T-helper 1 cell treated with Interleukin-12 subunit alpha and Interleukin-12 subunit beta and Interleukin-4 antibody, amounts not matched to agents 30 μg/mL and 1 μg/mL, for 36 hours (primary cell): ENCODE data around the gene ODAD4.
A peak's percentile ranks its signal among the peaks of the same experiment; 100 is the strongest.

Source experiments
- H3K27ac Mint-ChIP-seq: one replicate; pipeline ENCODE4 v1.8.0; 2021; ENCODE audit warnings: mild to moderate bottlenecking, mixed read lengths
- H3K27me3 Mint-ChIP-seq: one replicate; pipeline ENCODE4 v1.8.0; 2021; ENCODE audit warnings: low read depth, mixed read lengths
- H3K36me3 Mint-ChIP-seq: one replicate; pipeline ENCODE4 v1.8.0; 2021; ENCODE audit warnings: low read depth, mixed read lengths
- H3K4me1 Mint-ChIP-seq: one replicate; pipeline ENCODE4 v1.8.0; 2021; ENCODE audit warnings: low read depth, mixed read lengths
- H3K4me3 Mint-ChIP-seq: one replicate; pipeline ENCODE4 v1.8.0; 2021; ENCODE audit warnings: mild to moderate bottlenecking, moderate library complexity, mixed read lengths
- H3K9me3 Mint-ChIP-seq: one replicate; pipeline ENCODE4 v1.8.0; 2021; ENCODE audit warnings: mixed read lengths

ODAD4 gene

DNA sequence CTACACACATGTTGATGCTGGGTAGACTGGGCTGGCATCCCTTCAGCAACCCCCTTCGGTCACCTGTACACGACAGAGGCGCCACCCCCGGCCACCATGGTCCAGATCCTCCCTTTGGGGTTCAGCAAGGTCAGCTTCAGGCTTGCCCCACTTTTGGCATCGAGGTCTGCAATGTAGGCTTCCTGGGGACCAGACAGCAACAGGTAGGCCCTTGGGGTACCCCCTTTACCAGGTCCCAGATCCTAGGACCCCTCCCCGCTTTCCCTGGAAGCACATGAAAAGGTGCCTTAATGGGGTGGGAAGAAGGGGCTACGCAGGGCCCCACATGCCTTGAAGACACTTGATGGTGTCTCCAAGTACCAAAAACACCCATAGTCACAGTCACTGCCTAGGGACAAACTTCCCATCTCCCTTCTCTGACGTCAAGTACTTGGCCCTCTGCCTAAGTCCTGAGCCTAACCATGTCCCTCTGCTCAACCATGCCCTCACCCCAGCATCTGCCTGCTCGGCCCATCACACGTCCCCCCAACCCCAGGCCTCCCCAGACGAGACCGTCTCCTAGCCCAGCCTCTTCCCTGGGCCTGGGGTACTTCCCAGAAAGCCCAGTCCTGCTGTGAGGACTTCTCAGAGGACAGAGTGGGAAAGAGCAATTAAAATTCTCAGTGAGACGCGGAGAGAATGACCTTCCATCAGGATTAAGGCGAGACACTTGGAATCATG, 23.8 kb upstream of the ODAD4 start:
- Mint-ChIP-seq H3K27ac (no peak overlapping the region), H3K4me1 (peaks cover 2% of the 10 kb centered on the region), H3K36me3 (peaks cover 52% of the 10 kb centered on the region), H3K4me3 (no peak overlapping the region), H3K9me3 (no peaks in the 10 kb centered on the region), H3K27me3 (no peaks in the 10 kb centered on the region)

DNA sequence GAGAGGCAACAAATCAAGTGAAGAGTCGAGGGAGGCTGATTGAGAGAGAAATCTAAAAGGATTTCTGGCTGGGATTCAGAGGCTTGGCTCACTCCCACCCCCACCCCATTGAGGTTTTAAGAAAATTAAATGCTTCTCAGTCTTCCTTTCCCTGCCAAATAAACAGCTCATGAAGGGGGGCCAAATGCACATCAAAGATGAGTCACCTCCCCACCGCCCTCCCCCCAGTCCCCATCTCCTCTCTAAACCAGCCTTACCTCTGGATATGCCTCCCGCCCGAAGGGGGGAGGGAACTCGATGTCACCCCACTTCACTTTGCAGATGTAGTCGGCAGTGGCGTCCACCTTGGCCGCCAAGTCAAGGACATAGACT, 23.2 kb upstream of the ODAD4 start:
- Mint-ChIP-seq H3K4me3 (no peak overlapping the region), H3K27ac (no peak overlapping the region), H3K27me3 (no peaks in the 10 kb centered on the region), H3K4me1 (peaks cover 2% of the 10 kb centered on the region), H3K36me3 (peaks cover 47% of the 10 kb centered on the region), H3K9me3 (no peaks in the 10 kb centered on the region)

DNA sequence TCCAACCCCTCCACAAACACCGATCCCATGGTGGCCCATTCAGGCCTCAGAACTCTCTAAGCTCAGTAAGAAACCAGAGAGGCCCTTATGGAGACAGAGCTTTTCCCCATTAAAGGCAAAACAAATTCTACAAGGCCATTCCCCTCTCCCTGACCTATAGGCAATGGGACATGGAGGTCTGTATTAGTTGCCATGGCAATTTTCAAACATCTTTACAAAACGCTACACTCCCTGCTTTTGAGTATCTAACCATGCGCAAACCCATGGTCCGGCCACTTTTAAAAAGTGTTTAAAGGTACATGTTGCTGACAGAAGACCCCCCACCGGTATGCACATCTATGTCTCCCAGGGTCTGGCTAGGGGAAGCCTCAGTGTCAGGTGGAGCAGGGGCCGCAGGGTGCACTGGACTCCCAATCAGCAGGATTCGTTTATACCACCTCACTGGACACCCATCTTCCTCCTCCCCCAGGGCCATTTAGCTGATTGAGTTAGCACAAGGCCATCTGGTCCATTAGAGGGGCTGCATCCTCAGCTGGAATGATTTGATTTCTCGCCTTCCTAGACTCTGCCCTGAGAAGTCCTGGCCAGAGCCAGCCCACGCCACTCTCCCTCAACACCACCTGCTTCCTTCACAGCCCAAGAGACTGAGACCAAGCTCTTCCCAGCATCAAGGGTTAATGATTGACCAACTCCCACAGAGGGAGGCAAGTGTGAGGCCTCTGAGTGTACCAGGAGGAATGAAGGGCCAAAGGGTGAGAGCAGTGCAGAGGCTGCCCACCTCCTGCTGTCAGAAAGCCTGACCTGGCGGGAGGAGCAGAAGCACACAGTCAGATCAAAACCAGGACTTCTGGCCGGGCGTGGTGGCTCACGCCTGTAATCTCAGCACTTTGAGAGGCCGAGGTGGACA, 22.5 kb upstream of the ODAD4 start:
- no peaks in the 10 kb centered on the region for H3K9me3 Mint-ChIP-seq

DNA sequence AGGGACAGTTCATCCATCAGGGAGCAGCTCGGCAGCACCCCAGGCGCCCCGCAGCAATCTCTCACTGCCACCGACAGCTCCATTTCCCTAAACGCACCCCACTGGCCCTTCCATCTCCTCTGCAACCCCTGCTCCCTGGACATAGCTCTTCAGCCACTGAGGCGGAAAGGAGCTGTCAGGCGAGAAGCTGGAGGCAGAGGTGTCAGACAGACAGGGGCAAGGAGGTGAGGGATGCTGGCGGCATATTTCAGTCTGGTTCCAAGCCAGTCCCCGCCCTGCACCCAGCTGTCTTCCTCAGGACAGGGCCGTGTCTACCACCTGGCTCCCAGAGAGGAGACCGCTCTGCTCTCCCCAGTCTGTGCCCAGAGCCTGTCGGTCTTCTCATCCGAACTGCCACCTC, 21.3 kb upstream of the ODAD4 start:
- no peak overlapping the region for H3K27ac Mint-ChIP-seq
- H3K36me3 Mint-ChIP-seq, result peaks cover 47% of the 10 kb centered on the region

More for the DNA sequence above, 22.5 kb upstream of the ODAD4 start:
- Mint-ChIP-seq H3K27me3 (no peaks in the 10 kb centered on the region), H3K4me3 (no peak overlapping the region), H3K36me3 (peaks cover 51% of the 10 kb centered on the region), H3K27ac (no peak overlapping the region), H3K4me1 (peaks cover 2% of the 10 kb centered on the region)

DNA sequence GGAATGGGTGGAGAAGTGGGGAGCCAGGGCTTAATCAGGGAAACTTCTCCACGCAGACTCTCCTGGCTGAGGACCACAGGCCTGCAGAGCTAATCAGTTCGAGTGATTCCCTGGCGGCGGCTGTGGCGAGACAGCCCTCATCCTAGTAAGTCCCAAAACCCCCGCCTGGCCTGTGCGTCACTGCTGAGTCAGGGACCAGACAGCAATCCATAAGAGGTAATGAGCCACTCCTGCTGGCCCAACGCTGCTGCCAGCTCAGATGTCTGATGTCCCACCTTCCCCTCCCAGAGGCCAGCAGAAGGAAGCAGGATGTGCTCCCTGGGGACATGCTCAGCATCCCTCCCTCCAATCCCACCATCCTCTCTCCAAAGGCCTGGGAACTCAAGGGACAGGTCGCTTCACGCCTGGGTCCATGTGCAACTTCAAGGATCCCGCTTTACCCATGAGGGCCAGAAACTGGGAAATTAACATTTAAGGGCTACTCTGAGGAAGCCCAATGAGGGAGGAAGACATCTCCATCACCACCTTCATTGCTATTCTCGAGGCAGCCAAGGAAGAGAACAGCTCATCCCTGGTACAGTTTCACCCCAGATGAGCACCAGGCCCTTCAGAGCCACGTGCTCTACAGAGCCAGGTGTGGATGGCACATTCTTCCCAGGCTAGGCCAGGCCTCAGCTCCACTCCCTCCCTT, 19.6 kb upstream of the ODAD4 start:
- Mint-ChIP-seq H3K27me3 (no peaks in the 10 kb centered on the region), H3K4me3 (no peak overlapping the region), H3K4me1 (peaks cover 18% of the 10 kb centered on the region), H3K36me3 (peaks cover 38% of the 10 kb centered on the region), H3K9me3 (no peaks in the 10 kb centered on the region), H3K27ac (no peak overlapping the region)

More for the DNA sequence above, 21.3 kb upstream of the ODAD4 start:
- H3K9me3 Mint-ChIP-seq, result no peaks in the 10 kb centered on the region
- H3K4me1 Mint-ChIP-seq, result peaks cover 8% of the 10 kb centered on the region
- H3K27me3 Mint-ChIP-seq, result no peaks in the 10 kb centered on the region
- no peak overlapping the region for H3K4me3 Mint-ChIP-seq

DNA sequence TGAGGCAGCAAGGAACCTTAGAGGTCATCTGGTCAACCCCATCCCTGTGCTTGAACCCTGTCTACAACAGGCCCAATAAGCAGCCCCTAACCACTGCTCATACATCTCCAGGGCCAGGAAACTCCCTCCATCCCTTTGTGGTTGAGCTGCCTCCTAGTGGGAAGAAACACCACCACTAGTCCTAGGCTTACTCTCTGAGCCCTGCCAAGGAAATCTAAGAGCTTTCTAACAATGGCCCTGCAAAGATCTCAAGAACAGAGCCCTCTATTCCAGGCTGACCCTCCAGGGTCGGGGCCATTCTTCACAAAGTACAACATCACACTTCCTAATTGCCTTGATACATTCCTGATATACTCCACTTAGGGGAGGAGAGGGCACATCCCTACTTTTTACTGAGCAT, 17.5 kb upstream of the ODAD4 start:
- Mint-ChIP-seq H3K27ac (no peak overlapping the region), H3K27me3 (no peaks in the 10 kb centered on the region), H3K9me3 (no peaks in the 10 kb centered on the region), H3K4me1 (peaks cover 30% of the 10 kb centered on the region), H3K4me3 (no peak overlapping the region), H3K36me3 (peaks cover 25% of the 10 kb centered on the region)

DNA sequence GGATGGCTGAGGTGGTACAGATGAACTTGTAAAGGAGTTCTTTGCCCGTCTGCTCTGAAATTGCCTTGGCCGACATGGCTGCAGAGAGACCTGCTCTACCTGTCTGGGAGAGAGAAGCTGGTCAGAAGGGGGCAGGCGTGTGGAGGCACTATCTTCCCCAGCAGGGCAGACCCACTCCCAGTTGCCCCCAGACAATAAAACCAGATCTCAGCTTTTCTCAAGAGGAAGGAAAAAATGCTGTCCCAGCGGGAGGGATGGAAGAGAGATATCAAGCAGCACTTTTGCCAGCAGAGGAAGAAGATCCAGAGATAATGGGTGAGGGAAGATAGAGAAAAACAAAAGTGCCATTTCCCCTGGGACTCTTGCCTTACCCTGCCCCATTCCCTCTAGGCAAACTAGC, 16.6 kb upstream of the ODAD4 start:
- peaks cover 22% of the 10 kb centered on the region for H3K36me3 Mint-ChIP-seq
- no peak overlapping the region for H3K27ac Mint-ChIP-seq
- no peaks in the 10 kb centered on the region for H3K9me3 Mint-ChIP-seq
- H3K27me3 Mint-ChIP-seq, result no peaks in the 10 kb centered on the region
- no peak overlapping the region for H3K4me3 Mint-ChIP-seq
- H3K4me1 Mint-ChIP-seq, result peaks cover 28% of the 10 kb centered on the region

DNA sequence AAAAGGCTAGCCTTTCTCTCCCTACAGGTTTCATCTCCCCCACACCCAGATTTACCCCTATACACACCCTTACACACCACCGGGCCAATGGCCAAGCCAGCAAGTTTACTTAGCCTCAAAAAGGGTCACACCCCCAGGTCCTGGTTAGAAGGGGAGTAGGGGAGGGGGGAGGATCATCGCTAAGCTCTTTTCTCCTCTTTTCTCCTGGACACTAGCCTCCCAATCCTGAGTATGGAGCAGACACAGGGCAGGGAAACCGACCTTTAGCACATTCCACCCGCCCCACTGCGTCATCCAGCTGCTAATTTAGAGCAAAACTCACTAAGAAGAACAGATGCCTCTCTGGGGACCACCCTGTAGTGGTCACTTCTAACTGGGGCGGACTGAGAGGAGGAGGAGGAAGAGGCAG, 16.1 kb upstream of the ODAD4 start:
- H3K27me3 Mint-ChIP-seq, result no peaks in the 10 kb centered on the region
- no peak overlapping the region for H3K4me3 Mint-ChIP-seq
- H3K27ac Mint-ChIP-seq, result no peak overlapping the region
- H3K36me3 Mint-ChIP-seq, result peaks cover 20% of the 10 kb centered on the region
- H3K4me1 Mint-ChIP-seq, result peaks cover 28% of the 10 kb centered on the region
- no peaks in the 10 kb centered on the region for H3K9me3 Mint-ChIP-seq

DNA sequence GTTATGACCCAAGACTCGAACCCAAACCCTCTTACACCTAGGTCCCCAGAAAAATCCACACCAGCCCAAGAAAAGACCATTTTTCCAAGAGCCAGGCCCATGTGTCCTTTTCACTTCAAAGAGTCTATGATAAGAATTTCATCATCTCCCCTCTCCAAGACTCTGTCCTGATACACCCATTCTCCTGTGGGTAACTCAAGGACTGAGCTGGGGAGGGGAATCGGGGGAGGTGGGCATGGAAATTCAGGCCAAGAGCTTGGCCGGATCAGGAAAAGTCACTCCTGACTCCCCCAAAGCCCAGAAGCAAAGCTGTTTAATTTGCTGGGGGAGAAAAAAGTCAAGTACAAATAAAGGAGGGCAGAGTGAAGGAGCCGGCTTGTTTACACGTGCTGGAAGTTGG, 15.4 kb upstream of the ODAD4 start:
- Mint-ChIP-seq H3K9me3 (no peaks in the 10 kb centered on the region), H3K27ac (no peak overlapping the region), H3K4me1 (peaks cover 31% of the 10 kb centered on the region), H3K4me3 (no peak overlapping the region), H3K27me3 (no peaks in the 10 kb centered on the region), H3K36me3 (peaks cover 16% of the 10 kb centered on the region)

DNA sequence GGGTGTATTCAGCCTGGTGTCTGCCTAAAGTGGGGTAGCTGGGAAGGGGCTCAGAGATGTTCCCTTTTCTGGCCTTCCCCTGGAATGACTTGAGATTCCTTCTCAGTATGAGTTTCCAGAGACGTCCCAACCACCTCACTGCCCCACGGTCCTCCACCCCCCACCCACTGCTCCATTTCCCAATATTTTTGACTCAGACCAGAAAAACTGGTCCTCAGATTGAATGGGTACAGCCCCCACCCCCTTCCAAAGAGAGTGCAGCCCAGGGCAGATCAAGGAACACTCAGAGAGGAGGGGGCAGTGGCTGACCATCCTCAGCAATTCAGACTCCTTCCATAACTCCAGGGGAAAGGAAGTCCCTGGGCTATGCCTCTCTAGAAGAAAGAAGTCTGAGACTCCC, 14.9 kb upstream of the ODAD4 start:
- Mint-ChIP-seq H3K9me3 (no peaks in the 10 kb centered on the region), H3K4me1 (peaks cover 31% of the 10 kb centered on the region), H3K36me3 (peaks cover 12% of the 10 kb centered on the region), H3K27me3 (no peaks in the 10 kb centered on the region), H3K4me3 (no peak overlapping the region), H3K27ac (no peak overlapping the region)

DNA sequence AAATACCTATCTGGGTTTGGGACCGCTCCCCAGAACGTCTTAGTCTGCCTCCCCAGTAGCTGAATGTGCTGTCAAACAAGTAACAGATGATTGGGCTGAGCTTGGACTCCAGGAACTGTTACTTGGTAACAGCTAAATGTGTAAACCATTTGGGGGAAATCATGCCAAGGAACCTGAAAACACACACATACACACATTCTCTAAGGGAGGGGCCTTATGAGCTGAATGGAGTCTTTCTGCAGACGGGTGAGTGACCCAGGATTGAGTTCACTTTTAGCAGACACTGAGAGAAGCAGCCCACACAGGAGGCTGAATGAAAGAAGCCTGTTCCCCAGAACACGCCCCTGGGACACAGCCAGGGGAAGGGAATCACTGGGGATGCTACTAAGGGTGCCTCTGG, 13.2 kb upstream of the ODAD4 start:
- Mint-ChIP-seq H3K36me3 (peaks cover 6% of the 10 kb centered on the region), H3K27ac (peak overlapping the region; percentile 94), H3K4me3 (peak overlapping the region; percentile 92), H3K9me3 (no peaks in the 10 kb centered on the region), H3K4me1 (peaks cover 31% of the 10 kb centered on the region), H3K27me3 (no peaks in the 10 kb centered on the region)

DNA sequence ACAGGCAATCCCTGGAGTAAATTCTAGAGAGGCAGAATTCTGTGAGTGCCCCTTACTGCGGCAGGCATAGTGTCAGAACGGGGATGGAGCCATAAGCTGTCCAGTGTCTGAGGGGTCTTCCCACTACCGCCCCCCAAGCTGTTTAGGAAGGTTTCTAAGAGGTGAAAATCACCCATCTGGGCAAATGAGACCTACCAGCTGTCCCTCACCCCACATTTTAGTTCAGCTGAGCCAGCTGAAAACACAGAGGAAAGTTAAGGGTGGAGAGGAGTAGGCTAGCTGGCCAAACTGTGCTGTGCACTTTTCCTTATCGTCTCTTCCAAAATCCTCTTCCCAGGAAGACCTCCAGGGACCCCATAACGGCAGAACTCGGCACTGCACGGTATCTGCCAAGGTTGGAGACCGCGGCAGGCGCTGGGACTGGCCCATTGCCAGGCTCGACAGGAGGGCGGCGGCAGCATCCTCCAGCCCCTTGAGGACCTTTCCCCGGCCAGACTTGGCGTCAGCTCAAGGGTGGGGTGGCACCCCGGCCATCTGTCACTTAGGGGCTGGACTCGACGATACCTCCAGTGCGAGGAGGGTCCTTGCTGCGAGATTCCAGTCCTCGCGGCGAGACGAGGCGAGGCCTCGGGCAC, 12.6 kb upstream of the ODAD4 start:
- Mint-ChIP-seq H3K9me3 (no peaks in the 10 kb centered on the region), H3K36me3 (peaks cover 1% of the 10 kb centered on the region), H3K27ac (peak overlapping the region; percentile 94), H3K27me3 (no peaks in the 10 kb centered on the region), H3K4me1 (peaks cover 31% of the 10 kb centered on the region), H3K4me3 (peak overlapping the region; percentile 92)

DNA sequence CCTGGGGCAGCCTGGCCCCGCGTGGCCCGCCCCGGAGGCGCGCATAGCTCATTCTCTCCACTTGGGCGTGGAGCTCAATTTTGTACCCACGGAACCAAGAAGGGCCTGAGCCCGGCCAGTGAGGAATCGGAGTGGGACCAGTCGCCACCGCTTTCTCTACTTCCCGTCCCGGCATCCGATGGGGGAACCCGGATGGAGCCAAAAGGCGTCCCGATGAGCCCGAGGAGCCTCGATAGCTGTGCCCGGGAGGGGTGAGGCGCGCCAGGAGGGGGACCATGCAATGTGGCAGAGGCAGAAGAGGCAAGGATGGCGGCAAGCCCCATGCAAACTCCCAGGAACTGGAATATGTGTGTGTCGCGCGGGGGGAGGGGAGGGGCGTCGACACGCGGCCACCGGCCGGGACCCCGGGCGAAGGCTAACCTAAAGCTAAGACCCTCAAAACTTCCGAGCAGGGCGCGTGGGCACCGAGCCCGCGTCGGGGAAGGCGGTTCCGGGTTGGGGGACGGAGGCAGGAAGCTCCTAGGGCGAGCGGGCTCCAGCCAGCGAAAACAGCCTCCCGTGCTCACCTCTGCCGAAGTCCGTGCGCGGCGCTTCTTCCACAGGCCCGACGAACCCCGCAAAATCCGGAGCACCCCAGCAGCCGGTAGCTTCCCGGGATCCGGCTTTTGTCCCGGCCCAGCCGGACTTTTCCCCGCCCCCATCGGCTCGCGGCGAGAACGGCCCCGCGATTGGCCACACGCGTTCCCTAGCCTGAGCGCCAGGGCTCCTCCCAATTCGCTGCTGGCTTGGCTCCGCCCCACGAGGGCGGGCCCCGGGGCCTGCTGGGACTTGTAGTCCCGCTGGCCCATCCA, 11.9 kb upstream of the ODAD4 start, which contains the start of gene ACLY:
TSS of gene ACLY (minus strand) at position 638 of the 851 bp plus-strand sequence. CDS start 5,078 bp downstream, outside the sequence.
- Mint-ChIP-seq H3K27me3 (no peaks in the 10 kb centered on the region), H3K36me3 (peaks cover 1% of the 10 kb centered on the region), H3K4me1 (peaks cover 27% of the 10 kb centered on the region), H3K4me3 (peak within 1 kb of the TSS; percentile 92), H3K27ac (peak within 1 kb of the TSS; percentile 94), H3K9me3 (no peaks in the 10 kb centered on the region)
